GM12873 (cell line): ENCODE data around the gene TAF3.

ENCODE experiments used
- TF ChIP-seq, protein P1 (sequence below): IDR thresholded peaks from 2 replicates; pipeline ENCODE4 v1.5.1; 2012; ENCODE audit warnings: low read depth, mild to moderate bottlenecking, moderate library complexity, low read length, control low read depth; ENCODE audit not compliant: insufficient read depth; ENCODE audit errors: missing control alignments

The TAF3 gene

DNA sequence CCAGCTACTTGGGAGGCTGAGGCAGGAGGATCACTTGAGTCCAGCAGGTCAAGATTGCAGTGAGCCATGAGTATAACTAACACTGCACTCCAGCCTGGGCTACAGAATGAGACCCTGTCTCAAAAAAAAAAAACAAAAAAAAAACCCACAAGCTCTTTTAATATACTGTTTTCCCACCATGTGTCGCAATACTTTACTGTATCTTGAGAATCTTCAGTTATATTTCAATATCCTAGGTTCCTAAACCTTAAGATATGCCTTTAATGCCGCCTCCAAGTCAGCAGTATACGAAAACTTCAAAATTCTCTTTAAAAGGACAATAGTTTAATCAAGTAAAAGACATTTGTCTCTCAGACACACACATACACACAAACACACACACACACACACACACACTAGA is 62.8 kb downstream of the TAF3 start:
- TF ChIP-seq, protein P1, sequence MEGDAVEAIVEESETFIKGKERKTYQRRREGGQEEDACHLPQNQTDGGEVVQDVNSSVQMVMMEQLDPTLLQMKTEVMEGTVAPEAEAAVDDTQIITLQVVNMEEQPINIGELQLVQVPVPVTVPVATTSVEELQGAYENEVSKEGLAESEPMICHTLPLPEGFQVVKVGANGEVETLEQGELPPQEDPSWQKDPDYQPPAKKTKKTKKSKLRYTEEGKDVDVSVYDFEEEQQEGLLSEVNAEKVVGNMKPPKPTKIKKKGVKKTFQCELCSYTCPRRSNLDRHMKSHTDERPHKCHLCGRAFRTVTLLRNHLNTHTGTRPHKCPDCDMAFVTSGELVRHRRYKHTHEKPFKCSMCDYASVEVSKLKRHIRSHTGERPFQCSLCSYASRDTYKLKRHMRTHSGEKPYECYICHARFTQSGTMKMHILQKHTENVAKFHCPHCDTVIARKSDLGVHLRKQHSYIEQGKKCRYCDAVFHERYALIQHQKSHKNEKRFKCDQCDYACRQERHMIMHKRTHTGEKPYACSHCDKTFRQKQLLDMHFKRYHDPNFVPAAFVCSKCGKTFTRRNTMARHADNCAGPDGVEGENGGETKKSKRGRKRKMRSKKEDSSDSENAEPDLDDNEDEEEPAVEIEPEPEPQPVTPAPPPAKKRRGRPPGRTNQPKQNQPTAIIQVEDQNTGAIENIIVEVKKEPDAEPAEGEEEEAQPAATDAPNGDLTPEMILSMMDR = no peak

DNA sequence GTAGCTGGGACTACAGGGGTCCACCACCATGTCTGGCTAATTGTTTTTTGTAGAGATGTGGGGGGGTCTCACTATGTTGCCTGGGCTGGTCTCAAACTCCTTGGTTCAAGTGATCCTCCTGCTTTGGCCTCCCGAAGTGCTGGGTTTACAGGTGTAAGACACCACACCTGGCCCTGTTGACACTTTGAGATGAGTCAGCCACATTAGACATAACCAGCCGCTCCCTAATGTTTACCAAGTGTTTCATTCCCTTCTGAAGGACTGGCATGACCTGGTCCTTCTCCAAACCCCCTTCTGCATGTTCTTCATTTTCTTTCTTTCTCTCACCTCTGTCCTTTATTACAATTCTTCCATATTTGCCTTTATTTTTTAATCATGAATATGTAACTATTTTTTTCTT is 67.8 kb downstream of the TAF3 start:
- TF ChIP-seq, protein P1 = no peak

DNA sequence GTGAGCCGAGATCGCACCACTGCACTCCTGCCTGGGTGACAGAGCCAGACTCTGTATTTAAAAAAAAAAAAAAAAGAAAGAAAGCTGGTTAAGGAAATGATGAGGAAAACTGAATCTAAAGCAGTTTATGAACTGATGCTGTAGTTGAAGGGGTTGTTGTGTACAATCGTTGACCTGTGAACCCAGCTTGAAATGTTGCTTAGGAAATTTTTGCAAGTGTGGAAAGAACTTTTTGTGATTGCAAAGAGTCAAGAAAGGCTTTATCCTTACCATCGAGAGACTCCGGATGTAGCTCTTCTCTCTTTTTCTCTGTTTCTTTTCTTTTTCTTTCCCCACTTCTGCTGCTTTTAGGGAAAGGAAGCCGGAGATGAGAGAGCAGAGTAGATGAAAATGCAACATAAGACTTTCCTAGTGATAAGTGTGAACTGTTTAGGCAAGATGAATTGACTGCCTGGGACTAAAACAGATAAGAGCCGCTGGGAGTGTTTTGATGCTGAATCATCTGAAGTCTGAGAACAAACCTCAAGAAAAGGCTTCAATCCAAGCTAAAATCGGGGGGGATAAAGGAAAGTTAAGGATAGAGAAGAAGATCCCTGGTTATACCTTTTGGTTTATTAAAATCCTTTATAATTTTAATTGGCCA is 69.0 kb downstream of the TAF3 start:
- TF ChIP-seq, protein P1 = no peak

DNA sequence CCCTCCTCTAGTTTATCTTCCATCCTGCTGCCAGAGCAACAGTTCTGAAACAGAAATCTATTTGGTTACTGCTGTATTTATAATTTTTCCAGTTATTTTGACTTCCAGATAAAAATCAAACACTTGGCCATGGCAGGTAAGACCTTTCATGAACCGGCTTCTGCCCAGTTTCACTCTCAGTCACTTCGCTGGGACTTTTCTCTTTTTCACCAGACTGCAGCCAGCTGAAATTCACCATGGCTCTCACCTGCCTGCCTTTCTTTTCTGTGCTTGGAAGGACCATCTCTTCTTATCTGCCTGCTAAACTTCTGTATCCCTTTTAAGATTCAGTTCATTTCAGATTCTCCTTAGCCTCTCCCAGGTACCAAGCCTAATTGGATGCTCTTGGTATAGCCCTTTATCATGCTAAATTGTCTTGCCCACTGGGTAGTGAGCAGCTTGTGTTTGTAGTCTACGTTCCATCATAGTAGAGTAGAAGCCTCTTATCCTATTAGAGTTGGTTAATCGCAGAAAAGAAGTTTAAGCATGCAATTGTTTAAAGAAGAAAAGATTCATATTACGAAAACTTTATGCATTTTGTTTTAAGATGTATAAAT is 71.7 kb downstream of the TAF3 start:
- TF ChIP-seq, protein P1 = no peak

DNA sequence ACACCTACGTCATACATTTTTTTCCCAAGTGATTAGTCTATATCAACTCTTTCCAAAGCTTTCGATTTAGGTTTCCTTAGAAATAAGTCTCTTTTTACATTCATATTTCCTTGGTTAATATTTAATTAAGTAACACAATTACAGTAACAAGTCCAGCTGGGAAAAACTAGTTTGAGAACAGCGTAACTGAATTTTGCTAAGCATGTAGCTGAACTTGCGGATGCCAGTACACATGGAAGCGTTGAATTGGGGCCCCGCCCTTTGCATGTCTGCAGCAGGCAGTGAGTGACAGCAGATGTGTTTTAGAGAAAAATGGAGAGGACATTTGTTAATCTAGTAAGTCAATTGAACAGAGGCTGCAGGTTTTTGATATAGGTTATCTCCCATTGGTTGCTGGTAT is 72.5 kb downstream of the TAF3 start:
- TF ChIP-seq, protein P1 = no peak

DNA sequence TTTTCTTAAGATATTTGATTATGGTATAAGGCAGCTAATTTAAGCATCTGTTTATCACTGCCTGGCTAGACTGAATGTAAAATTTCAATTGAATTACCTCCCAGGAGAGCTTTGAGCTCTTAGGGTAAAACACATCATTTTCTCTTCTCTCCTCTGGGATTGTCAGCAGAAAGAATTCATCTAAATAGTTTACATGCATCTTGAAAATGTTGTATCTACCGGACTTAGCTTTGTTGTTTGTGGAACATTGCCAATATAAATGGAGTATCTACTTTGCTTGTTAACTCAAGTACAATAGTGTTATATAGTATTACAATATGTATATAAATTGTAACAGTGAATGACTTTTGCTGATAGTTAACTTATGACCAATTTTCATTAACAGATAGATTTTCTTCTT is 73.3 kb downstream of the TAF3 start:
- TF ChIP-seq, protein P1 = no peak

DNA sequence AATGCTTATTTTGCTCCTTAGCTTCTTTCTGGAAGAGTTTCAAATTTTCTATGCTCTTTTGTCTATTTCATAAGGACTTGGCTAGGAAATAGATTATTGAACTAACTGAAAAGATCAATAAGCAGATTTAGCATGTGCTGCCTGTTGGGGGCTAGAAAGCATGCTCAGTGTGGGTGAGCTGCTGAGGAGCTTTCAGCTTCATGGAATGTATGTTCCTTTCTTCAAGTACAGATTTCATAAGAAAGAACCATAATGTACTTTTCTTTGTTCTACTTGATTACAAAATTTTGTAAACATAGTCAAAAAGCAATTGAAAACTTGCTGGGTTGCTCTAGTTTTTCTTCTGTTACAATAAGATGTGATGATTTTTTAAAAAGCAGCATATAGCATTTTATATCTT is 73.8 kb downstream of the TAF3 start:
- TF ChIP-seq, protein P1 = no peak

DNA sequence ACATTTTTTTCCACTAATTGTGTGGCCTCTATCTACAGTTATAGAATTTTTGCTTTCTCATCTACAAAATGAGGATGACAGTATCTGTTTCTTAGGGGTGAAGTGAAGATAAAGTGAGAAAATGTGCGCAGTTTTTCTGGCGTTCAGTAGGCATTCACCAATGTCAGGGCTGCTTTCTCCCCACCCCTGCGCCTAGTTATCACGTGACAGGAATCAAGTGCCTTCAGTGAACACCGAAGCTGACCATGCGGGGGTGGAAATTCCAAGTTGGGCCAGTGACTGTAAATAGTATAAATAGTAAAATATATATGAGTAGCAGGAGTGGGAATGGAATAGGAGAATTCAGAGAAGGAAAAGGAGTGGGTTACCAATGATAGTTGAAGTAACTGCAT is 77.4 kb downstream of the TAF3 start:
- TF ChIP-seq, protein P1 = no peak
